ENCODE measurements around the gene ANKRD11.

The ANKRD11 gene

DNA sequence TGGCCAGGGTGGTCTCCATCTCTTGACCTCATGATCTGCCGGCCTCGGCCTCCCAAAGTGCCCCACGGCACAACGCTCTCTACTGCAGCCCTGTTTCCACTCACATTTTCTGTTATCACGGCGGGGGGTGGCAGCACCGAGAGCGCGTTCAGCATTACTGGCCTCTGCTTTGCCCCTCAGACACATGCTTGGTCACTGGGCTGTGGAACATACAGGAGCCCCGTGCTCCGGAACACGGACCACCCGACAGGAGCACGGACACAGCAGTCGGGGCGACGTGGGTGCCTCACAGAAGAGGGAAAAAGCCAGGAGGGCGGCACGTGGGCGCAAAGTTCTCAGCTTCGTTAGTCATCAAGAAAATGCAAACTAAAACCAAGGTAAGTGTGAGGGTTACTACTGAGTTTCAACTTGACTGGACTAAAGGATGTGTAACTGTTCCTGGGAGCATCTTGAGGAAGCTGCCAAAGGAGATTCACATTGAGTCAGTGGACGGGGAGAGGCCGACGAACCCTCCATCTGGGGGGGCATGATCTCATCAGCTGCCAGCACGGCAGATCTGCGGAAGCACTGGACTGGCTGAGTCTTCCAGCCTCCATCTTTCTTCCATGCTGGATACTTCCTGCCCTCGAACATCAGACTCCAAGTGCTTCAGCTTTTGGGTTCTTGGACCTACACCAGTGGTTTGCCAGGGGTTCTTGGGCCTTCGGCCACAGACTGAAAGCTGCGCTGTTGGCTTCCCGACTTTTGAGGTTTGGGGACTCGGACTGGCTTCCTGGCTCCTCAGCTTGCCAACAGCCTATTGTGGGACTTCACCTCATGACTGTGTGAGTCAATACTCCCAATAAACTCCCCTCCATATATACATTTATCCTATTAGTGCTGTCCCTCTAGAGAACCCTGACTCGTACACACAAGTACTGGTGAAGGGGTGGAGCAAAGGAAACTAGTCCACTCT lies 166.0 kb downstream of the ANKRD11 start:
- DNase-seq, result peak; percentile 76 to 84

- DNase-seq, result no peak
Observed at GRCh38 chr16:89323120-89323960, 167.0 kb downstream of the ANKRD11 start.

DNA sequence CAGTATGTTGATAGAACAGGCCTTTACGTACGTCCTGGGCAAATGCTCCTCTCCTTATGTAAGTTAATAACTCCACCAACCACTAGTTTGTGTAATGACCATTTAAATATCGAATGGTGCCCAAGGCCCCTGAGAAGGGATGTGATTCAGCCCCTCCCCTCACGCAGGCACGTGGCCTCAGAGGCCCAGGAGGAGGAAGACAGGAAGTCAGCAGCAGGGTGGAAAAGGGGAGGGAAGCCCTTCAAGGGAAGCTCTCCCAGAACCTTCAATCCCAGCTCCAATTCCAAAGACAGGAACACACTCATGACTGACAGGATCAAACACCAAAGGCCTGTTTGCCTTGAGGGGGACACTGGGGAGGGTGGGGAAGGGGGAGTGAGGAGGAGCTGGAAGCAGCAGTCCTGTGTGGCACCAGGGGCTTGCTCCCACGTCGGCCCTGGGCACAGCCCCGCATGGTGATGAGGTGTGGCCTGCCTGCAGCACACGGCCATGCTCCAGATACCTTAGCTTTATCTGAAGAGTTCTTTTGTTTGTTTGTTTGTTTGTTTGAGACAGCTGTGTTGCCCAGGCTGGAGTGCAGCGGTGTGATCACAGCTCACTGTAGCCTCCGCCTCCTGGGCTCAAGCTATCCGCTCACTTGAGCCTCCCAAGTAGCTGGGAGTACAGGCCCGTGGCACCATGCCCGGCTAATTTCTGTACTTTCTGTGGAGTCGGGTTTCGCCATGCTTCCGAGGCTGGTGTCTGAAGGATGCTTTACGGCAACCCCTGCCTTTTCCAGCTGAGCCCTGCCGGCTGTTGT lies 167.8 kb downstream of the ANKRD11 start:
- DNase-seq, result no peak

DNA sequence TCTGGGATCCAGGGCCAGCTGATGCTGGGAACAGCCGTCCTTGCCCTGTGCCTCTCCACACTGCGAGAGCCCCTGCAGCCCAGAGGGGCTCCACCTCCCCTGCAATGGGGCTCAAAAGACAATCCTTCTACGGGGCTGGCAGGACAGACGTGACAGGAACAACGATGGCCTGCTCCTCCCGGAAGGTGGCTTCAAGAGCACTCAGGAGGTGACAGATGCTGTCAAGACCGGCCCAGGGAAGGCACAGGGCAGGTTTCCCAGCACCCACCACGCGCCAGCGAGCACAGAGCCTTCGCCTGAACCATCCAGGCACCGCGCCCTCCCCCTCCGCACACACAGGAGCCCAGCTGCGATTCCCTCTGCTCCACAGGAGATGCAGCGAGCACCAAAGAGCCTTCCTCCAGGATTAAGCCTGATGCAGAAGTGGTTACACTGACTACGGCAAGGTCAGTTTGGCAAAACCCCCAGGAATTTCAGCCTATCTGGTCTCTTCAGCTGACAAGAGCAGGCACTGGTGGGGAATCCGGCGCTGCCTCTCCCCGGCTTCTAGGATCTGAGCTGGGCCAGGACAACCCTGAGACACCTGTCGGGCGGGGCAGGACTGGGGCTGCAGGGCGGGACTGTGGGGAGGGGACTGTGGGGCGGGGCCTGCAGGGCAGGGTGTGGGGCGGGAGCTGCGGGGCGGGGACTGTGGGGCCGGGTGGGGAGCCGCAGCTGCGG lies 169.4 kb downstream of the ANKRD11 start:
- DNase-seq, result no peak

DNA sequence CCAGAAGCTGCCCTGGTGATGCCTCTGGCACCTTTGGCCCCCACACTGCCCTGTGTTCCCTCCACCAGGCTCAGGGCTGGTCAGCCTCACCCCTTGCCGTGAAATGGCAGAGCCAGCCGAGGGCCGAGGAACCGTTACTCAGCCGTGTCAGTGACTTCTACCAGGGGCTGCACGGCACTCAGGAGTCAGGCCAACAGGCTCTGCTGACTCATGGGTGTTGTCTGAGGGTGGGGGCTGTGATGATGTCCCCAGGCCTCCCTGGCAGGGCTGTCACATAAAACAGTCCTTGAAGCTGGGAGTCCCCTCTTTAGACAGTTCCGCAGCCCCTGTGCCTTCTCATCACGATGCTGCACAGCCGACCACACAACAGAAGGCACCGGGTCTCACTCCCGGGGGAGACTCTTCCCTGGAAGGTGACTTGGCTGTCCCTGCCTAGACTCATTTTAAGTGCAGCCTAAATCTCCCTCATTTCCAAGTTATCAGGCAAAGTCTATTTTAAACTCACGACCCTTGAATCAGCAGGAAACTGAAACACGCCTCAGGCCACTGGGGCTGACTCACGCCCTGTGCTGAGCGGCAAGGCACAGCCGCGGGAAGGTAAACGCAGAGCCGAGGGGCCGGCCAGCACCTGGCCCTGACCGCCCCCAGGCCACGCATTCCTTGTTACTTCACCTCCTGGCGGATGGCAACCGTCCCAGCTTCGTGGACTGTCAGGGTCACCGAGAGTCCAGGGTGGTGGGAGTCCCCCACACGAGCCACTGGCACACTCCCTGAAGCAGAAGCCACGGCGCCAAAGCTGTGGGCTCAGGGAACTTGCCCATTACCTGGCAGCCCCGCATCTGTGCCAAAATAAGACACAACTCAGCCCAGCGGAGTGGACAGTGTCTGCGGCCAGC lies 170.2 kb downstream of the ANKRD11 start:
- DNase-seq, result peak; percentile 58 to 69

DNA sequence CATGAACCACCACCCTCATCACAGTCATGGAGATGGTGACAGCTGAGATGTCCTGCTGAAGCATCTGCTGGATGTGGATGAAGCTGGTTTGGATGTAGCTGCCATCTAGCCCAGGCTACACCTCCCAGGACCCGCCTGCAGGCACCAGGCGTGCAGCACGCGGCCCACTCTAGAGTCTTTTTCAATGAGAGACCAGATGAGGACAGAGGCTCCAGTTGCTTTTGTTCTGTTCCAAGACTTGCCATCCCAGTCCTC lies 170.8 kb downstream of the ANKRD11 start:
- no peak for DNase-seq

DNA sequence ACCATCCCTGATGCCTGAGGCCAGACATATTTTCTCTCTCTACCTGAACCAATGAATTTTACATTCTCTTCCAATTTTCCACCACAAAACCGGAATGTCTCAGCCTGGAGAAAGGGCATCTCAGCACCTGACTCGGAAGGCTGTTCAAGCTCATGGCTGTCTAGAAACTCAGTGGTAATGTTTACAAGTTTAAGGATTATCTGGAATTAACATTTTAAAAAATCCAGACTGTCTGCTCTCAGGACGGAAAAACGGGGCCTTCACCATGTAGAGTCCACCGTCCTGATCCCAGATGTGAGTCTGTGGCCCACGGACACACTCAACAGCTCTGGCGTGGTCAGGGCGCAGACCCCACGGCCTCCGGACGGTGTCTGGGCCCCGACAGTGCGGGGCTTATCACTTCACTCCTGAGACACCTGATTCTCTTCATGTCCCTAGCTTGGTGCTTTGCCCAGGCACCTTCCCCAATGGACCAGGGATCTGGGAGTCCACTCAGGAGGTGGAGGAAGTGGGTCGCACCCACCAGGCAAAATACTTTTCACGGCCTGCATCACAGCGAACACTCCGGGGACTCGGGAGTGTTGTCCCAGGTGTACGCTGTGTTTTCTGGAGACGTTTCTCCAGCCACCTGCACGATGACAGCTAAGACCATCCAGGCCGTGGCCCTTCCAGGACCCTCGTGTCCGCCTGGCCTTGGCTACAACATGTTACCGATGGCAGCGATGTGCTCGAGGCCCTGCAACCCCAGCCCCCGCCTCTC lies 171.3 kb downstream of the ANKRD11 start:
- no peak for DNase-seq

- DNase-seq, result no peak
Observed at GRCh38 chr16:89318430-89318758, 172.0 kb downstream of the ANKRD11 start.

- no peak for DNase-seq
Observed at GRCh38 chr16:89317729-89318429, 172.5 kb downstream of the ANKRD11 start.

GRCh38 chr16:89317101-89317671 lies 173.2 kb downstream of the ANKRD11 start:
- no peak for DNase-seq

GRCh38 chr16:89316701-89317100 lies 173.7 kb downstream of the ANKRD11 start:
- no peak for DNase-seq

GRCh38 chr16:89315791-89316581 lies 174.4 kb downstream of the ANKRD11 start:
- peak; percentile 72 to 79 for DNase-seq

DNA sequence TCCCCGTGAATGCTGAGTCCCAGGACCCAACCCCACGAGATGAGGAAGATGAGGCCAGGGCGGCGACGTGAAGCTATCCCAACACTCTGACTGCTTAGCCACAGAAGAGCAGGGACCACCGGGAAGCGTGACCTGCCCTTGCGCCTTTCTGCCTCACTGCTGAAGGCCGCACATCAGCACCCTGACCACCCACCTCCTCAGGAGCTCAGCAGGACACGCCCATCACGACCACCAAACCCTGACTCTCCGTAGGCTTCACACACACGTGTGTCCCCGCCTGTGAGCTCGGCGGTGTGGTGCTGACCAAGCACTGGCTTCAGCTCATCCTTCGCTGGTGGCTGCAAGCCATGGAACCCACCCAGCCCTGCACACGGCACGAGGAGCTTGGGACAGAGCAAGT lies 175.1 kb downstream of the ANKRD11 start:
- no peak for DNase-seq

GRCh38 chr16:89314854-89315253 lies 175.5 kb downstream of the ANKRD11 start:
- no peak for DNase-seq

DNA sequence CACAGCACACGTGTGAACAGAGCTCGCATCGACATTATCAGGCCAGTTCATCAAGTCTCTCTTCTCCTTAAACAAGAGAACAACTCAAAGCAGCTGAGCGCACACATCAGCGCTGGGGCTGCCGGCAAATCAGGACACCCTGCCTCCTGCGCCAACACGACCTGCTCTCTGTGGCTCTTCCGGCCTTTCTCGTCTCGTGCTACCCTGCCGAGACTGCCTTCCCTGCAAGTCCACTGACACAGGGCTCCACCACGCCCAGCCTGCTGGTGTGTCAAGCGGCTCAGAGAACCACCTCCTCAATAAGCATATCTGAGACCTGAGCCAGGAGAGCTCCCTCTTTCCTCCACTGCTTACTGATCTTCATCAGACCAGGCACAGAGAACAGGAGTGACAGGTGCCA lies 176.0 kb downstream of the ANKRD11 start:
- DNase-seq, result peak in 1 of 2 experiments; percentile 52

- no peak for DNase-seq
Observed at GRCh38 chr16:89313583-89313982, 176.8 kb downstream of the ANKRD11 start.

- DNase-seq, result no peak
Observed at GRCh38 chr16:89312598-89313299, 177.6 kb downstream of the ANKRD11 start.

DNA sequence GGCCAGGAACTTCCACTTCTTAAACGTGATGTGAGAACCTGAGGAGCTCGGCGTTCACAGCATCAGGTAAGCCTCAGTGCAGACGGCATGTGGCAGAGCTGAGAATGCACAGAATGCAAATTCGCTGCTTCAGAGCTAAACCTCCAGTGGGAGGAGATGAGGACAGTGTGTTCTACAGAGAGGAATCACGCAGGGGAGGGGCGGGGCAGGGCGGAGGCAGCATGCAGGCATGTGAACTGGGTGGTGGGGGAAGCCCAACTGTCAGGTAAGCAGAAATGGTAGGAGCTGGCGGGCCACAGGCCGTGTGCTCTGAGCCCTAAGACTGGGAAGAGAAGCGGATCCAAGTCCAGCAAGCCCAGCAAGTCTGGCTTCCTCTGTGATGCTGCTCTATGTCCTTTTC lies 178.2 kb downstream of the ANKRD11 start:
- no peak for DNase-seq

Measured in activated CD4-positive, alpha-beta T cell treated with anti-CD3 and anti-CD28 coated beads, Interleukin-2, amount 50 U/mL, for 48 hours (primary cell).